ENCODE data around the gene SPATS2L. TPM values are rescaled to one million over a fixed set of nuclear protein-coding genes. Genes with fewer than 3 reads are reported as not detected.
A peak's percentile ranks its signal among the peaks of the same experiment; 100 is the strongest.

Gene SPATS2L
- total and polyA plus RNA-seq, 2 of the 13 experiments (the other 11 are each of a cell fraction or from before 2014, with no cell fraction given), result 154 to 212 TPM

DNA sequence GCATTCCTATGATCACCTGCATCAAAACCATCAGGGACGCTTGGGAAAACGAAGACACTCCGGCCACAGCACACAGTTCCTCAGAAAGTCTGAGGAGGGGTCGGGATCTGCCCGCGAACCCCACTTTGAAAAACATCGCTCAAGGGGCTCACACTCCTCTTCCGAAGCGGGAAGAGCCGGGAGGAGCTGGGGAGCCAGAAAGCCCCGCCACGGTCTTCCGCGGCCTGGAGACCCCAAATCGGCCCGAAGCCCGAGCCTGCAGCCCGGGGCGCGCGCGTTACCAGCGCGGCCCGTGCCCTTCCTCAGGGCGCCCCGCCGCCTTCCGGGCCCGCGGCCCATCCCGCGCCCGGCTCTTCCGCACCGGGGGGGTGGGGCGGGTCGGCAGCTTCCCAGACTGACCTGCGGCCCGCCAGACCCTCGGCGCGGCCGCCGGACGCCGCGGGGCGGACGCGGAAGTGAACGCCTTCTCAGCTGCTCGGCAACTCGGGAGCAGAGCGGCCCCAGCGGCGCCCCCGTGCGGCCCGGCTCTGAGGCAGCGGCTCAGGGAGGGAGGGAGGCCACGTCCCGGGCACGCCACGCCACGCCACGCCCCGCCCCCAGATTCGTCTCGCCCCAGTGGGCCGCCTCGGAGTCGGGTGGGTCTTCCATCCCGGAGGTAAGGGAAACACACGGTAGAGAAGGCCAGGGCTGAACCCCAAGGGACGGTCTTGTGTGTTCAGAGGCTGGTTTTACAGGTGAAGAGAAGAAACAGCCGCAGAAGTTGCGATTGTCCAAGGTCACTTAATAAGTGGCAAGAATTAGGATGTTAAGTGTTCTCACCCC, 203.3 kb downstream of the SPATS2L start, which contains the start of gene KCTD18 (continued):
- TF ChIP-seq RORA (CRISPR knock-in tag; IDR thresholded peaks at IDR 0.05) (no peak), ZNF44 (CRISPR knock-in tag; IDR thresholded peaks at IDR 0.05) (peak; percentile 7; the same call in 1 of the 2 replicates), ZNF350 (CRISPR knock-in tag; IDR thresholded peaks at IDR 0.05; ENCODE audit: borderline replicate concordance, low read depth) (peak; percentile 52; the same call in 1 of the 2 replicates), ZNF768 (CRISPR knock-in tag; IDR thresholded peaks at IDR 0.05) (peak; percentile 79), NFATC3 (CRISPR knock-in tag; IDR thresholded peaks at IDR 0.05) (no peak), IRX3 (CRISPR knock-in tag; IDR thresholded peaks at IDR 0.05; ENCODE audit: borderline replicate concordance, low read depth) (peak; percentile 17; the same call in 1 of the 2 replicates), POLR2AphosphoS2 (IDR thresholded peaks at IDR 0.05; ENCODE audit: low read depth, low read length) (no peak), HMGA1 (CRISPR knock-in tag; conservative IDR thresholded peaks at IDR 0.05) (no peak), ZNF766 (CRISPR knock-in tag; IDR thresholded peaks at IDR 0.05; ENCODE audit: borderline replicate concordance) (no peak), ZKSCAN5 (CRISPR knock-in tag; IDR thresholded peaks at IDR 0.05) (no peak), POLR2AphosphoS5 (IDR thresholded peaks at IDR 0.05; ENCODE audit: low read depth, low read length) (peak; percentile 51), ATF1 (CRISPR knock-in tag; IDR thresholded peaks at IDR 0.05) (no peak), STAG1 (CRISPR knock-in tag; IDR thresholded peaks at IDR 0.05) (peak; percentile 86), ZNF788 (CRISPR knock-in tag; IDR thresholded peaks at IDR 0.05; ENCODE audit: borderline replicate concordance) (peak; percentile 96; the same call in 1 of the 2 replicates), POLR2G (IDR thresholded peaks at IDR 0.05; ENCODE audit: low read depth, low read length) (peak; percentile 93)
- TF ChIP-seq, protein P1, sequence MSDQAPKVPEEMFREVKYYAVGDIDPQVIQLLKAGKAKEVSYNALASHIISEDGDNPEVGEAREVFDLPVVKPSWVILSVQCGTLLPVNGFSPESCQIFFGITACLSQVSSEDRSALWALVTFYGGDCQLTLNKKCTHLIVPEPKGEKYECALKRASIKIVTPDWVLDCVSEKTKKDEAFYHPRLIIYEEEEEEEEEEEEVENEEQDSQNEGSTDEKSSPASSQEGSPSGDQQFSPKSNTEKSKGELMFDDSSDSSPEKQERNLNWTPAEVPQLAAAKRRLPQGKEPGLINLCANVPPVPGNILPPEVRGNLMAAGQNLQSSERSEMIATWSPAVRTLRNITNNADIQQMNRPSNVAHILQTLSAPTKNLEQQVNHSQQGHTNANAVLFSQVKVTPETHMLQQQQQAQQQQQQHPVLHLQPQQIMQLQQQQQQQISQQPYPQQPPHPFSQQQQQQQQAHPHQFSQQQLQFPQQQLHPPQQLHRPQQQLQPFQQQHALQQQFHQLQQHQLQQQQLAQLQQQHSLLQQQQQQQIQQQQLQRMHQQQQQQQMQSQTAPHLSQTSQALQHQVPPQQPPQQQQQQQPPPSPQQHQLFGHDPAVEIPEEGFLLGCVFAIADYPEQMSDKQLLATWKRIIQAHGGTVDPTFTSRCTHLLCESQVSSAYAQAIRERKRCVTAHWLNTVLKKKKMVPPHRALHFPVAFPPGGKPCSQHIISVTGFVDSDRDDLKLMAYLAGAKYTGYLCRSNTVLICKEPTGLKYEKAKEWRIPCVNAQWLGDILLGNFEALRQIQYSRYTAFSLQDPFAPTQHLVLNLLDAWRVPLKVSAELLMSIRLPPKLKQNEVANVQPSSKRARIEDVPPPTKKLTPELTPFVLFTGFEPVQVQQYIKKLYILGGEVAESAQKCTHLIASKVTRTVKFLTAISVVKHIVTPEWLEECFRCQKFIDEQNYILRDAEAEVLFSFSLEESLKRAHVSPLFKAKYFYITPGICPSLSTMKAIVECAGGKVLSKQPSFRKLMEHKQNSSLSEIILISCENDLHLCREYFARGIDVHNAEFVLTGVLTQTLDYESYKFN (CRISPR knock-in tag; conservative IDR thresholded peaks at IDR 0.05), result peak; percentile 41; the same call in 1 of the 2 replicates
- TF ChIP-seq, protein P2, sequence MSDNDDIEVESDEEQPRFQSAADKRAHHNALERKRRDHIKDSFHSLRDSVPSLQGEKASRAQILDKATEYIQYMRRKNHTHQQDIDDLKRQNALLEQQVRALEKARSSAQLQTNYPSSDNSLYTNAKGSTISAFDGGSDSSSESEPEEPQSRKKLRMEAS (IDR thresholded peaks at IDR 0.05), result peak; percentile 92
- TF ChIP-seq, protein P3, sequence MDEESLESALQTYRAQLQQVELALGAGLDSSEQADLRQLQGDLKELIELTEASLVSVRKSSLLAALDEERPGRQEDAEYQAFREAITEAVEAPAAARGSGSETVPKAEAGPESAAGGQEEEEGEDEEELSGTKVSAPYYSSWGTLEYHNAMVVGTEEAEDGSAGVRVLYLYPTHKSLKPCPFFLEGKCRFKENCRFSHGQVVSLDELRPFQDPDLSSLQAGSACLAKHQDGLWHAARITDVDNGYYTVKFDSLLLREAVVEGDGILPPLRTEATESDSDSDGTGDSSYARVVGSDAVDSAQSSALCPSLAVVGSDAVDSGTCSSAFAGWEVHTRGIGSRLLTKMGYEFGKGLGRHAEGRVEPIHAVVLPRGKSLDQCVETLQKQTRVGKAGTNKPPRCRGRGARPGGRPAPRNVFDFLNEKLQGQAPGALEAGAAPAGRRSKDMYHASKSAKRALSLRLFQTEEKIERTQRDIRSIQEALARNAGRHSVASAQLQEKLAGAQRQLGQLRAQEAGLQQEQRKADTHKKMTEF (CRISPR knock-in tag; IDR thresholded peaks at IDR 0.05), result peak; percentile 93; the same call in 1 of the 2 replicates
- TF ChIP-seq, protein P4, sequence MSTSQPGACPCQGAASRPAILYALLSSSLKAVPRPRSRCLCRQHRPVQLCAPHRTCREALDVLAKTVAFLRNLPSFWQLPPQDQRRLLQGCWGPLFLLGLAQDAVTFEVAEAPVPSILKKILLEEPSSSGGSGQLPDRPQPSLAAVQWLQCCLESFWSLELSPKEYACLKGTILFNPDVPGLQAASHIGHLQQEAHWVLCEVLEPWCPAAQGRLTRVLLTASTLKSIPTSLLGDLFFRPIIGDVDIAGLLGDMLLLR (CRISPR knock-in tag; IDR thresholded peaks at IDR 0.05), result no peak
- TF ChIP-seq, protein P5, sequence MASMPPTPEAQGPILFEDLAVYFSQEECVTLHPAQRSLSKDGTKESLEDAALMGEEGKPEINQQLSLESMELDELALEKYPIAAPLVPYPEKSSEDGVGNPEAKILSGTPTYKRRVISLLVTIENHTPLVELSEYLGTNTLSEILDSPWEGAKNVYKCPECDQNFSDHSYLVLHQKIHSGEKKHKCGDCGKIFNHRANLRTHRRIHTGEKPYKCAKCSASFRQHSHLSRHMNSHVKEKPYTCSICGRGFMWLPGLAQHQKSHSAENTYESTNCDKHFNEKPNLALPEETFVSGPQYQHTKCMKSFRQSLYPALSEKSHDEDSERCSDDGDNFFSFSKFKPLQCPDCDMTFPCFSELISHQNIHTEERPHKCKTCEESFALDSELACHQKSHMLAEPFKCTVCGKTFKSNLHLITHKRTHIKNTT (CRISPR knock-in tag; IDR thresholded peaks at IDR 0.05), result no peak
- TF ChIP-seq, protein P6, sequence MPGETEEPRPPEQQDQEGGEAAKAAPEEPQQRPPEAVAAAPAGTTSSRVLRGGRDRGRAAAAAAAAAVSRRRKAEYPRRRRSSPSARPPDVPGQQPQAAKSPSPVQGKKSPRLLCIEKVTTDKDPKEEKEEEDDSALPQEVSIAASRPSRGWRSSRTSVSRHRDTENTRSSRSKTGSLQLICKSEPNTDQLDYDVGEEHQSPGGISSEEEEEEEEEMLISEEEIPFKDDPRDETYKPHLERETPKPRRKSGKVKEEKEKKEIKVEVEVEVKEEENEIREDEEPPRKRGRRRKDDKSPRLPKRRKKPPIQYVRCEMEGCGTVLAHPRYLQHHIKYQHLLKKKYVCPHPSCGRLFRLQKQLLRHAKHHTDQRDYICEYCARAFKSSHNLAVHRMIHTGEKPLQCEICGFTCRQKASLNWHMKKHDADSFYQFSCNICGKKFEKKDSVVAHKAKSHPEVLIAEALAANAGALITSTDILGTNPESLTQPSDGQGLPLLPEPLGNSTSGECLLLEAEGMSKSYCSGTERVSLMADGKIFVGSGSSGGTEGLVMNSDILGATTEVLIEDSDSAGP (CRISPR knock-in tag; IDR thresholded peaks at IDR 0.05; ENCODE audit: borderline replicate concordance), result peak; percentile 96
